Stimulated activated CD8-positive, alpha-beta memory T cell treated with anti-CD3 and anti-CD28 coated beads, Interleukin-12 subunit alpha, Interleukin-12 subunit beta, amount 100 ng/mL, for 4 hours (primary cell): Measurements from ENCODE around the gene RBP3.

ENCODE experiments used
- DNase-seq: peaks from one replicate; pipeline ENCODE4 v3.0.0-alpha.2; 2020; ENCODE audit warnings: low read depth

The RBP3 gene

DNA sequence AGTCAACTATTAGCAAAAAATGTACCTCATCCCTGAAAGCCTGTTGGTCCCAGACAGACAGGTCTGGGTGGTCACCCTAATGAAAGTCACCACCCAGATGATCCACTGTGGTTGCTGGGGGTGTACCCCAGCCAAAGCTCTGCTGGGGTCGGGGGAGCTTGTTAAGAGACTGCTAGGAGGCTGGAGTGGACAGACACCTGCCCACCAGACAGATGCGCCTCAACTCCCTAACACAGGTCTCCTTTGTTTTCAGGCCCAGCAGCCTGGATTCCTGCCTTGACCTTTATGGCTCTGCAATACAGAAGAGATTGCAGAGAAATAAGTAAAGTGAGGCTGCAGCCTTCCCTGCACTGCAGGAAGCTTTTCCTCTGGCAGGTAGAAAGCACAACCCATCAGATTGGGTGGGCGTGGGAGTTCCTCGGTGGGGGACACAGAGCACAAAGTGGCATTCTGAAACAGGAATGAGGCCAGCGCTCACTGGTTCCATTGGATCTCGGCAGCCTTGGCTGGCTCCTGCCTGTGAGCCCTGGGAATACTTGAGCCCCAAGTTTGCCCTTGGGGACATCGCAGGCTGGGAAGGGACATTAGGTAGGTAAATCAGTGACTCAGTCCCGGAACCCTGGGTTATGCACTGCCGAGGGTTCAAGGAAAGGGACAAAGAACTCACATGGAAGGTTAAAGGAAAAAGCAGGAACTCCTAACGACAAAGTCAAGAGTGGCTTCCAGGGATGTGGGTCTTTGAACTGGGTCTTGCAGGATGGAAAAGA is 53.9 kb downstream of the RBP3 start:
- no peak for DNase-seq

DNA sequence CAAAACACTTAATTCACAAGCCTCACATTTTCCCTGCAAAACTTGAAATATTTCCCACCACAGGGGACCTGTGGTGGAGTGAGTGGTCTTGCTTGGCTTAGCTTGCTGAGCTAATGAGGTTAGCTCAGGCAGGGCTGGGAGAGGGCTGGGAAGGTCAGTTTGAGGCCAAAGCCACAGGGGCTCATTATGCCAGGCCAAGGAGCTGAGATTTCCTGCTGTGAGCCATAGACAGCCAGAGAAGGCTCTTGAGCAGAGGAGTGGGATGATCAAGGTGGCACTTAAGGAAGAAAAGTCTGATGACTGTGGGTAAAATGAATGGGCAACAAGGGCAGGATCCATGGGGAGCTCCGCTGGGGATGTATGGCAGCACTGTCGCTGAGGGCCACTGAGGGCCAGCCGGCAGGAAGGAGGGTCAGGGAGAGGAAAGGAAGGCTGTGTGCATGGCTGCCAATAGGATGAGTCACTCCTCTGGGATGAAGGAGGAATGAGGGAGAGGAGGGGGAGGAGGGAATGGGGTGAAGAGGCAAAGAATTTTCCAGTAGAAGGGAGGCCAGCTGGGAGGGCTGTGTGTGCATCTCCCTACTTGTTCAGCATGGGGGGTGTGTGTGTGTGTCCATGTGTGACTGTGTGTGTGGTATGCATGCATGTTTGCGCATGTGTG is 54.6 kb downstream of the RBP3 start:
- no peak for DNase-seq

DNA sequence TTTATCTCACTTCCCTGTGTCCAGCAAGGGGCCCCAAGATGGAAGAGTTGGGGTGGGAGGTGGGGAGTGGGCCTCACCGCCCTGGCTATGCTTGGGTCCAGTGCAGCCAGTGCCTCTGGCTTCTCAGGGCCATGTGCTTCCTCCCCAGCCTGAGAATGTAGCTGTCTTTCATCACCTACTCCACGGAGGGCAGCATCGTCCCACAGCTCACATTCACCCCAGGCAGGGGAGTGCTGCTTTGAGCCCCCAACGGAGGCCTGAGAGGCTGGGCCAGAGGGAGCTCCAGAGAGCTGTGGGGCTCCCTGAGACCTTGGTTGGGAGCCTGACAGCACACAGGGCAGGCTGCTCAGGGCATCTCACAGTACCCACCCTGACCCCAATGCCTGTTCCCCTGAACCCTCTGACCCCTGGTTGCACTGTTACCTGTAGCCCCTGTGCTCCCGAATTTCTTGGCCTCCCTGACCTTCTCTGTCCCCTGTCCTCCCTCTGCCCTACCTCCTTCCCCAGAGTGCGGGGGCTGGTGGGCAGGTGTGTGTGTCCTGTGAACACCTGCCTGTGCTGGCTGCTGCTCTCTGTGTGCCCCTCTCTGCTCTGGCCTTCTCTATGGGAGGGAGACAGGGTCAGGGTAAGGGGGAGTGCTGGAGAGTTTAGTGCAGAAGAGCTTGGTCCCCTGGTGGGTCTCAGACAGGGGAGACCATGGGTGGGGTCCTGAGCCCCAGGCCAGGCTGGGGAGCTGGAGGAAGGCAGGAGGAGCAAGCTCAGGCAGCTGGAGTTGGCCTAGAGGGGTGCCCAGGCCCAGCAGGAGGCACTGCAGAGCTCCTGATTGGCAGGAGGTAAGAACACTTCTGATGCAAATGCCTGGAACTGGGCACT is 55.5 kb downstream of the RBP3 start:
- no peak for DNase-seq

GRCh38 chr10:47404446-47404845 is 56.3 kb downstream of the RBP3 start:
- DNase-seq: no peak

DNA sequence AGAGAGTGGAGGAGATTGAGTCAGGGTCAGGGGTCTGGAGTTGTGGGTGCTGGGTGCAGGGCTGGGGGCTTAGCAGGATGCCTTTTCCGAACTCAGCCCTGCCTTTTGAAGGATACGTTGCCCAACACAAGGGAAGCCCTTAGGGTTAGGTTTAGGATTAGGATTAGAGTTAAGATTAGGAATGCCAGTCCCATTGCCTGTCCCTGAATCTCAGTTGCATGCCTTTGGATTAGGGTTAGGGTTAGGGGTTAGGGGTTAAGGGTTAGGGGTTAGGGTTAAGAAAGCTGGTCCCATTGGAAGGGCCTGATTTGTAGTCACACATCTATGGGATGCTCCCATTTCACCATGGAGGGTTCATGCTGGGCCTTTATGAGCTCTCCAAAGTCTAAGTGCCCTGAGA is 56.8 kb downstream of the RBP3 start:
- no peak for DNase-seq

DNA sequence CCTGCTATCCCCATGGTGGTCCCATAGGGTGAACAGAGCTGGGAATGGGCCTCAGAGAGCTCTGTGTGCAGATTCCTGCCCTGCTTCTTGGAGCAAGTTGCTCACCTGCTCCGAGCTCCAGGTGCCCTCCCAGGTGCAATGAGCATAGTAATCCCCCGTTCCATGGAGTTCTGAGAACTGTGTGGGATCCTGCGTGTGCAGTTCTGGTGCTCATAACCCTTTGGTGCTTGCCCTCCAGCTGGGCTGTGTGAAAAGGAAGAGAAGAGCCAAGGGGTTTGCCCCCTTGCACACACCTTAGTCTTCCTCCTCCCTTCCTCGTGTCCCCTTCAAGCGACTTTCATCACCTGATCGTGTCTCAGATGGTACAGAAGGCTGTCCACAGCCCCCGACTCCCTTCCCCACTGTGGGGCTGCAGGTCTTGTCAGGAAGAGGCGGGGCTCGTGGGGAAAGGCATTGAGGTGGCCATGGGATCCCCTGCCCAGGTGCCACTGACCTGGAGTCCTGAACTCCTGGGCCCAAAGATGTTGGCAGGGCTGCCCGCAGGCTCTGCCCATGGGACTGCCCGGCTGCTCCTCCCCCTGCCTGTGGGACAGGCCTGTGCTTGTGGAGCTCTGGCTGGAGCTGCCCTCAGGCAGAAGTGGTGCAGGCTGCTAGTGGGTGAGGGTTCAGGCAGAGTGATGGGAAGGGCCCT is 57.8 kb downstream of the RBP3 start:
- no peak for DNase-seq

- no peak for DNase-seq
These were observed 58.3 kb downstream of the RBP3 start for GRCh38 chr10:47406548-47406869.

DNA sequence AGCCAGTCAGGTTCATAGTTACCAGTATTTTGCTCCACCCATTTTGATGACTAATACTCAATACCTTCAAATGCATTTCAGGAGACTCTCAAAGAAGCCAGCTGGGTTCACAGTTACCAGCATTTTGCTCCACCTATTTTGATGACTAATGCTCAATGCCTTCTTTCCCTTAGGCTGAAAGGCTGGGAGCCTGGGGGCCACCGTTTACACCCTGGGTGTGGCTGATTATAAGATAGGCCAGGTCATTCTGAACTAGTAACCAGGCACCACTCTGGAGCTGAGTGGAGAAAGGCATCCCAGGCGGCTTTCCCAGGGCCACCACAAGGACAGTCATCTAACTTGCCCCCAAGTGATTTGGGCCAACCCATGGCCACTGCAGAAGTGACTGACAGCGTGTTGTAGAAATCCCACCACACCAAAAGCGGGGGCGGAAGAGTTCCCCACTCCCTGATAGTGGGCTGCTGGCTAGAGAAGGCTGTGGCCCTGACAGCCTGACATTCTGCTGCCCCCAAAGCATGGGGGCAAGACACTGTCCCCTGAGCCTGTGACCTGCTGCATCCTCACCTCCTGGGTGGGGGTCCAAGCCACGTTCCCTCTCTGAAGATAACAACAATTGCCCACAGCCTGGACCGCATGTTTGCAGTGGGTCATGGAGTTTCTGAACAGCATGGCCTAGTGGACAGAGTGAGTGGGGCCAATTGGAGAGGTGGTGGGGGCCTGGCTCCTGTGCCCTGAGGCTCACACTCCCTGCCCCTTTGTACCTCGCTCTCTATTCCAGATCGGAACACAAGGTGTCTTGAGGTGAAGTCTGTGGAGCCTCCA is 58.9 kb downstream of the RBP3 start:
- DNase-seq: no peak
